Right lobe of liver (tissue), 4 donors: ENCODE results near the gene GABRR3.

Experiments
- CTCF ChIP-seq, 4 donors: fragments of 200-600 bp in 3 of 4; fragments of 450-650 bp in 1 of 4; IDR thresholded peaks; one replicate each; pipeline versions ENCODE4 v1.5.1 to v1.8.0; 2016 to 2022; ENCODE audit warnings: antibody characterized with exemption in 4 of 4, mild to moderate bottlenecking in 2 of 4
- POLR2A ChIP-seq: fragments of 450-650 bp; IDR thresholded peaks from one replicate; pipeline ENCODE4 v1.6.1; 2017; ENCODE audit warnings: antibody characterized with exemption, mild to moderate bottlenecking
- donor health status: DM: no; HTN: no; CAD: no.
- donor health status: DM: no; HTN: no; CAD: no.
- donor health status: DM: no; HTN: yes; CAD: no.

GRCh38 chr3:97949743-97950142 lies 85.4 kb downstream of the GABRR3 start:
- TF ChIP-seq CTCF (IDR thresholded peaks at IDR 0.05) (no peak), POLR2A (no peak)
